ENCODE results near the gene MTRFR. TPM values are rescaled to one million over a fixed set of nuclear protein-coding genes. Genes with fewer than 3 reads are reported as not detected.
"Not testable (repeated sequence)": the region's sequence is repeated elsewhere in the genome, so short reads cannot be mapped to it uniquely, and the experiment has no call there.

The MTRFR gene
- polyA plus RNA-seq, 1 of the 3 experiments (the other 2 are of a cell fraction): 6.6 TPM

DNA sequence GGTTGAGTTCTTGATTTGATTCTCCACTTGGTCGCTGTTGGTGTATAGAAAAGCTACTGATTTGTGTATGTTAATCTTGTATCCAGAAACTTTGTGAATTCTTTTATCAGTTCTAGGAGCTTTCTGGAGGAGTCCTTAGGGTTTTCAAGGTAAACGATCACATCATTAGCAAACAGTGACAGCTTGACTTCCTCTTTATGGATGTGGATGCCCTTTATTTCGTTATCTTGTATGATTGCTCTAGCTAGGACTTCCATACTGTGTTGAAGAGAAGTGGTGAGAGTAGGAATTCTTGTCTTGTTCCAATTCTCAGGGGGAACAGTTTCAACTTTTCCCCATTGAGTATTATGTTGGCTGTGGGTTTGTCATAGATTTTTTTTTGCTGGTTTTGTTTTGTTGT lies 12.4 kb downstream of the MTRFR start:
- no peak overlapping the region for H3K4me3 ChIP-seq (ENCODE audit: low read depth in 2 of 2, low read length in 1 of 2)
- 0 out of 2 replicates have a peak, but pooled peaks cover 3% of the 10 kb centered on the region for H4K20me1 ChIP-seq (ENCODE audit: insufficient read depth)
- H3K9ac ChIP-seq: no peak overlapping the region
- peaks cover 7% of the 10 kb centered on the region for H3F3A ChIP-seq (replicated peaks; ENCODE audit: insufficient read depth)
- no peak overlapping the region for H3K4me2 ChIP-seq
- peaks cover 0 to 6% of the 10 kb centered on the region in 2 experiments; a peak in 2 of 4 replicates for H3K4me1 ChIP-seq (ENCODE audit: control insufficient read depth in 1 of 2, insufficient read depth in 2 of 2, low read depth in 1 of 2, low read length in 1 of 2)
- no peak overlapping the region for H3K27ac ChIP-seq (ENCODE audit: low read depth in 2 of 2, low read length in 1 of 2)
- peaks cover 78% of the 10 kb centered on the region for H3K79me2 ChIP-seq (ENCODE audit: insufficient read depth)
- peaks cover 0 to 29% of the 10 kb centered on the region in 2 experiments for H3K36me3 ChIP-seq (replicated peaks in 1 of 2; ENCODE audit: control insufficient read depth in 1 of 2, insufficient read depth in 2 of 2, low read length in 1 of 2)
- H2AFZ ChIP-seq (ENCODE audit: low read depth): no peak overlapping the region
- ChIA-PET POLR2A (interaction anchor here (1.5 kb wide), 1 partner anchor 13 kb away, joined by 4 read pairs; the partner anchor contains the start of genes MPHOSPH9 and MTRFR), CTCF (no interaction called here)
- H3K9me2 ChIP-seq: no peaks in the 10 kb centered on the region
- H3K9me3 ChIP-seq: no peaks in the 10 kb centered on the region
- WGBS (ENCODE audit: low lambda C conversion rate): 97% methylated on average over 3 of the region's 3 CpGs
- H3K27me3 ChIP-seq (ENCODE audit: insufficient read depth): no peaks in the 10 kb centered on the region
- DNase-seq: no peak
- TF ChIP-seq TAF1 (IDR thresholded peaks at IDR 0.05; ENCODE audit: borderline replicate concordance, low read depth, low read length): no peak
- TF ChIP-seq MXI1 (IDR thresholded peaks at IDR 0.05; ENCODE audit: low read depth, low read length): no peak
- no peak for TF ChIP-seq FOSL2 (IDR thresholded peaks at IDR 0.05; ENCODE audit: borderline replicate concordance, low read depth)
- no peak for TF ChIP-seq CTCF (IDR thresholded peaks at IDR 0.05)
- TF ChIP-seq JUND (IDR thresholded peaks at IDR 0.05): no peak
- no peak for TF ChIP-seq GATA2 (CRISPR knock-in tag; IDR thresholded peaks at IDR 0.05)
- TF ChIP-seq CHD2 (IDR thresholded peaks at IDR 0.05; ENCODE audit: low read length, partially characterized antibody): no peak
- TF ChIP-seq EP300 (IDR thresholded peaks at IDR 0.05; ENCODE audit: borderline replicate concordance in 1 of 2, low read depth in 1 of 2, low read length in 1 of 2): no peak
- TF ChIP-seq USF2 (IDR thresholded peaks at IDR 0.05; ENCODE audit: borderline replicate concordance, low read depth, low read length): no peak
- no peak for TF ChIP-seq MAX (IDR thresholded peaks at IDR 0.05; ENCODE audit: low read depth)
- no peak for TF ChIP-seq NFIC (IDR thresholded peaks at IDR 0.05; ENCODE audit: borderline replicate concordance)
- TF ChIP-seq, protein P1, sequence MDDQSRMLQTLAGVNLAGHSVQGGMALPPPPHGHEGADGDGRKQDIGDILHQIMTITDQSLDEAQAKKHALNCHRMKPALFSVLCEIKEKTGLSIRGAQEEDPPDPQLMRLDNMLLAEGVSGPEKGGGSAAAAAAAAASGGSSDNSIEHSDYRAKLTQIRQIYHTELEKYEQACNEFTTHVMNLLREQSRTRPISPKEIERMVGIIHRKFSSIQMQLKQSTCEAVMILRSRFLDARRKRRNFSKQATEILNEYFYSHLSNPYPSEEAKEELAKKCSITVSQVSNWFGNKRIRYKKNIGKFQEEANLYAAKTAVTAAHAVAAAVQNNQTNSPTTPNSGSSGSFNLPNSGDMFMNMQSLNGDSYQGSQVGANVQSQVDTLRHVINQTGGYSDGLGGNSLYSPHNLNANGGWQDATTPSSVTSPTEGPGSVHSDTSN (IDR thresholded peaks at IDR 0.05): no peak
- TF ChIP-seq, protein P2, sequence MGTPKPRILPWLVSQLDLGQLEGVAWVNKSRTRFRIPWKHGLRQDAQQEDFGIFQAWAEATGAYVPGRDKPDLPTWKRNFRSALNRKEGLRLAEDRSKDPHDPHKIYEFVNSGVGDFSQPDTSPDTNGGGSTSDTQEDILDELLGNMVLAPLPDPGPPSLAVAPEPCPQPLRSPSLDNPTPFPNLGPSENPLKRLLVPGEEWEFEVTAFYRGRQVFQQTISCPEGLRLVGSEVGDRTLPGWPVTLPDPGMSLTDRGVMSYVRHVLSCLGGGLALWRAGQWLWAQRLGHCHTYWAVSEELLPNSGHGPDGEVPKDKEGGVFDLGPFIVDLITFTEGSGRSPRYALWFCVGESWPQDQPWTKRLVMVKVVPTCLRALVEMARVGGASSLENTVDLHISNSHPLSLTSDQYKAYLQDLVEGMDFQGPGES (IDR thresholded peaks at IDR 0.05; ENCODE audit: low read depth, low read length): no peak
- no peak for TF ChIP-seq GABPA (IDR thresholded peaks at IDR 0.05; ENCODE audit: low read depth)
- no peak for TF ChIP-seq TCF12 (IDR thresholded peaks at IDR 0.05)
- no peak for TF ChIP-seq SIN3A (IDR thresholded peaks at IDR 0.05; ENCODE audit: borderline replicate concordance, low read depth, low read length)
- TF ChIP-seq NRF1 (IDR thresholded peaks at IDR 0.05; ENCODE audit: low read depth, low read length): no peak
- TF ChIP-seq, protein P3, sequence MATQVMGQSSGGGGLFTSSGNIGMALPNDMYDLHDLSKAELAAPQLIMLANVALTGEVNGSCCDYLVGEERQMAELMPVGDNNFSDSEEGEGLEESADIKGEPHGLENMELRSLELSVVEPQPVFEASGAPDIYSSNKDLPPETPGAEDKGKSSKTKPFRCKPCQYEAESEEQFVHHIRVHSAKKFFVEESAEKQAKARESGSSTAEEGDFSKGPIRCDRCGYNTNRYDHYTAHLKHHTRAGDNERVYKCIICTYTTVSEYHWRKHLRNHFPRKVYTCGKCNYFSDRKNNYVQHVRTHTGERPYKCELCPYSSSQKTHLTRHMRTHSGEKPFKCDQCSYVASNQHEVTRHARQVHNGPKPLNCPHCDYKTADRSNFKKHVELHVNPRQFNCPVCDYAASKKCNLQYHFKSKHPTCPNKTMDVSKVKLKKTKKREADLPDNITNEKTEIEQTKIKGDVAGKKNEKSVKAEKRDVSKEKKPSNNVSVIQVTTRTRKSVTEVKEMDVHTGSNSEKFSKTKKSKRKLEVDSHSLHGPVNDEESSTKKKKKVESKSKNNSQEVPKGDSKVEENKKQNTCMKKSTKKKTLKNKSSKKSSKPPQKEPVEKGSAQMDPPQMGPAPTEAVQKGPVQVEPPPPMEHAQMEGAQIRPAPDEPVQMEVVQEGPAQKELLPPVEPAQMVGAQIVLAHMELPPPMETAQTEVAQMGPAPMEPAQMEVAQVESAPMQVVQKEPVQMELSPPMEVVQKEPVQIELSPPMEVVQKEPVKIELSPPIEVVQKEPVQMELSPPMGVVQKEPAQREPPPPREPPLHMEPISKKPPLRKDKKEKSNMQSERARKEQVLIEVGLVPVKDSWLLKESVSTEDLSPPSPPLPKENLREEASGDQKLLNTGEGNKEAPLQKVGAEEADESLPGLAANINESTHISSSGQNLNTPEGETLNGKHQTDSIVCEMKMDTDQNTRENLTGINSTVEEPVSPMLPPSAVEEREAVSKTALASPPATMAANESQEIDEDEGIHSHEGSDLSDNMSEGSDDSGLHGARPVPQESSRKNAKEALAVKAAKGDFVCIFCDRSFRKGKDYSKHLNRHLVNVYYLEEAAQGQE (IDR thresholded peaks at IDR 0.05; ENCODE audit: low read depth, low read length): no peak

- H3K4me2 ChIP-seq; POLR2A ChIA-PET; H3K27me3 ChIP-seq (ENCODE audit: insufficient read depth); H3K4me3 ChIP-seq (ENCODE audit: low read depth in 2 of 2, low read length in 1 of 2); H3K9me3 ChIP-seq; H3K9me2 ChIP-seq; H3K4me1 ChIP-seq (ENCODE audit: control insufficient read depth in 1 of 2, insufficient read depth in 2 of 2, low read depth in 1 of 2, low read length in 1 of 2); H3K27ac ChIP-seq (ENCODE audit: low read depth in 2 of 2, low read length in 1 of 2); H2AFZ ChIP-seq (ENCODE audit: low read depth); DNase-seq; H3F3A ChIP-seq (replicated peaks; ENCODE audit: insufficient read depth); H4K20me1 ChIP-seq (ENCODE audit: insufficient read depth); H3K9ac ChIP-seq: not testable (repeated sequence)
- WGBS (ENCODE audit: low lambda C conversion rate): 95% methylated on average over 2 of the region's 2 CpGs
- Histone ChIP-seq H3K36me3 (replicated peaks in 1 of 2; ENCODE audit: control insufficient read depth in 1 of 2, insufficient read depth in 2 of 2, low read length in 1 of 2) (peaks cover 3 to 34% of the 10 kb centered on the region in 2 experiments), H3K79me2 (ENCODE audit: insufficient read depth) (peaks cover 90% of the 10 kb centered on the region)
- CTCF ChIA-PET: interaction anchor here (2.2 kb wide), 1 partner anchor 10 kb away, joined by 17 read pairs; no protein-coding TSS in a partner anchor
Observed at GRCh38 chr12:123248129-123248528, 14.9 kb downstream of the MTRFR start.
